HCT116 (cell line): Measurements from ENCODE around the gene TRPM3. TPM values are rescaled to one million over a fixed set of nuclear protein-coding genes. Genes with fewer than 3 reads are reported as not detected.

Experiments used
- ATAC-seq: fragments of 200-7000 bp; cut with Tn5 transposase; 2 replicates; pipeline ENCODE4 v1.9.1; 2020; ENCODE audit warnings: mild to moderate bottlenecking, moderate library complexity
- BruUV-seq: library from RNA; stranded (reverse); fragments of 400-500 nt; replicated peaks from 2 replicates; lab custom pipeline; 2021; lab: Mats Ljungman, UMichigan
- CTCF ChIA-PET: fragments of 300-600 bp; sonication (Branson Sonifier 250); formaldehyde crosslinking; loops from one replicate; lab custom pipeline; 2021; ENCODE audit warnings: antibody characterized with exemption; lab: Charles Lee
- POLR2A ChIA-PET: fragments of 300-600, 350-600 bp; sonication (Branson Sonifier 250); formaldehyde crosslinking; loops from one replicate; lab custom pipeline; 2021; ENCODE audit warnings: antibody characterized with exemption; lab: Charles Lee
- RAD21 ChIA-PET, 2 experiments: fragments of 300-600 bp; sonication (Branson Sonifier 250); formaldehyde crosslinking; loops; one replicate each; lab custom pipeline; 2023; ENCODE audit warnings: low total read pairs in 2 of 2; ENCODE audit not compliant: uncharacterized antibody in 2 of 2, unreplicated experiment in 2 of 2, low non-redundant PET in 1 of 2; lab: Charles Lee
- DNase-seq: peaks from one replicate; pipeline ENCODE4 v3.0.0-alpha.2; 2010; ENCODE audit warnings: low read depth, low spot score
- H2AFZ ChIP-seq: fragments of 200-600 bp; shearing (Covaris generic), sonication (generic); 2 replicates; pipeline ENCODE4 v1.6.1; 2017; ENCODE audit warnings: low read depth, mixed run types, mixed read lengths, antibody characterized with exemption, low read length; ENCODE audit not compliant: poor library complexity, severe bottlenecking
- H3K27ac ChIP-seq: 2 replicates; pipeline ENCODE4 v1.5.1; 2012; ENCODE audit warnings: low read depth, low read length
- H3K27me3 ChIP-seq: fragments of 200-600 bp; sonication (generic); 2 replicates; pipeline ENCODE4 v1.6.1; 2016; ENCODE audit warnings: mixed run types, low read length, mixed read lengths; ENCODE audit not compliant: insufficient read depth
- H3K36me3 ChIP-seq, 2 experiments: fragments of 200-500 bp in 1 of 2; fragments of 200-600 bp in 1 of 2; sonication (Bioruptor generic) in 1 of 2; sonication (generic) in 1 of 2; 2 replicates each; pipeline versions ENCODE4 v1.5.1 to v1.6.1; 2014 to 2016; ENCODE audit warnings: low read length in 2 of 2, inconsistent platforms in 1 of 2, mixed read lengths in 1 of 2, mixed run types in 1 of 2; ENCODE audit not compliant: insufficient read depth in 2 of 2, control insufficient read depth in 1 of 2
- H3K4me1 ChIP-seq, 2 experiments: fragments of 200-600 bp in 1 of 2; sonication (generic) in 1 of 2; 2 replicates each; pipeline versions ENCODE4 v1.5.1 to v1.6.1; 2012 to 2017; ENCODE audit warnings: low read length in 2 of 2, inconsistent platforms in 1 of 2, mild to moderate bottlenecking in 1 of 2, mixed read lengths in 1 of 2, mixed run types in 1 of 2, moderate library complexity in 1 of 2; ENCODE audit not compliant: insufficient read depth in 2 of 2, control insufficient read depth in 1 of 2
- H3K4me2 ChIP-seq: fragments of 200-600 bp; sonication (generic); 2 replicates; pipeline ENCODE4 v1.6.1; 2017; ENCODE audit warnings: mixed run types, low read length, mixed read lengths
- H3K4me3 ChIP-seq, 2 experiments: fragments of 200-600 bp in 1 of 2; sonication (generic) in 1 of 2; replicated peaks in 1 of 2; 2 replicates each; pipeline ENCODE4 v1.5.1; 2011 to 2016; ENCODE audit warnings: low read length in 2 of 2, control low read depth in 1 of 2, low read depth in 1 of 2, mild to moderate bottlenecking in 1 of 2, mixed read lengths in 1 of 2, mixed run types in 1 of 2
- H3K79me2 ChIP-seq: fragments of 200-600 bp; sonication (generic); 2 replicates; pipeline ENCODE4 v1.6.1; 2017; ENCODE audit warnings: mild to moderate bottlenecking, mixed run types, low read length, moderate library complexity, mixed read lengths; ENCODE audit not compliant: insufficient read depth
- H3K9ac ChIP-seq: fragments of 200-600 bp; sonication (generic); 2 replicates; pipeline ENCODE4 v1.6.1; 2016; ENCODE audit warnings: low read length, mixed read lengths
- H3K9me2 ChIP-seq: fragments of 200-600 bp; sonication (generic), shearing (Covaris generic); 2 replicates; pipeline ENCODE4 v1.6.1; 2017; ENCODE audit warnings: mixed run types, mild to moderate bottlenecking, moderate library complexity; ENCODE audit not compliant: insufficient read depth
- H3K9me3 ChIP-seq, 2 experiments: fragments of 200-500 bp in 1 of 2; fragments of 200-600 bp in 1 of 2; sonication (Bioruptor generic) in 1 of 2; sonication (generic) in 1 of 2; 2 replicates each; pipeline ENCODE4 v1.6.1; 2014 to 2017; ENCODE audit warnings: low read length in 2 of 2, mixed read lengths in 2 of 2, inconsistent platforms in 1 of 2, low read depth in 1 of 2, mild to moderate bottlenecking in 1 of 2, mixed run types in 1 of 2, moderate library complexity in 1 of 2; ENCODE audit not compliant: control insufficient read depth in 1 of 2, insufficient read depth in 1 of 2
- H4K20me1 ChIP-seq: fragments of 200-600 bp; sonication (generic), shearing (Covaris generic); 2 replicates; pipeline ENCODE4 v1.6.1; 2017; ENCODE audit warnings: mixed run types, mild to moderate bottlenecking, moderate library complexity; ENCODE audit not compliant: insufficient read depth
- EGR1 ChIP-seq: IDR thresholded peaks from 2 replicates; pipeline ENCODE4 v1.6.1; 2012; ENCODE audit warnings: low read depth
- EZH2phosphoT487 ChIP-seq: fragments of 200-600 bp; IDR thresholded peaks from 2 replicates; pipeline ENCODE4 v1.6.1; 2018; ENCODE audit warnings: antibody characterized with exemption, borderline replicate concordance
- SP1 ChIP-seq: IDR thresholded peaks from 2 replicates; pipeline ENCODE4 v1.6.1; 2012; ENCODE audit warnings: low read depth
- YY1 ChIP-seq: IDR thresholded peaks from 2 replicates; pipeline ENCODE4 v1.6.1; 2011; ENCODE audit warnings: low read length, low read depth, moderate library complexity, mild to moderate bottlenecking; ENCODE audit not compliant: insufficient replicate concordance; ENCODE audit errors: extremely low read depth
- ZFX ChIP-seq: fragments of 450-650 bp; IDR thresholded peaks from 2 replicates; pipeline ENCODE4 v1.6.1; 2017
- intact Hi-C: fragments of 100-400 bp; cut with micrococcal nuclease; formaldehyde crosslinking; loops from 2 replicates; pipeline ENCODE4 v1.10.0; 2022
- total RNA-seq: library from RNA; stranded (reverse); gene quantifications from one replicate; pipeline ENCODE4 v1.2.1, GENCODE V29; 2021; ENCODE audit not compliant: unreplicated experiment
- TF ChIP-seq, protein P1 (sequence below): IDR thresholded peaks from 2 replicates; pipeline ENCODE4 v1.6.1; 2011; ENCODE audit warnings: mild to moderate bottlenecking, low read length, moderate library complexity; ENCODE audit not compliant: insufficient replicate concordance; ENCODE audit errors: extremely low read depth
- TF ChIP-seq, protein P2 (sequence below), 3 experiments: fragments of 200-600 bp in 1 of 3; sonication (generic) in 1 of 3; IDR thresholded peaks in 2 of 3; conservative IDR thresholded peaks in 1 of 3; 2 replicates each; pipeline ENCODE4 v1.5.1; 2012 to 2017; ENCODE audit warnings: low read depth in 2 of 3, low read length in 2 of 3, antibody characterized with exemption in 1 of 3, borderline replicate concordance in 1 of 3, control low read depth in 1 of 3, mild to moderate bottlenecking in 1 of 3, mixed read lengths in 1 of 3, mixed run types in 1 of 3, moderate library complexity in 1 of 3; ENCODE audit not compliant: insufficient read depth in 1 of 3
- TF ChIP-seq, protein P3 (sequence below): IDR thresholded peaks from 2 replicates; pipeline ENCODE4 v1.6.1; 2012
- TF ChIP-seq, protein P4 (sequence below): IDR thresholded peaks from 2 replicates; pipeline ENCODE4 v1.6.1; 2012

Gene TRPM3
- total RNA-seq, 1 experiment from 2014 or later, result not detected

DNA sequence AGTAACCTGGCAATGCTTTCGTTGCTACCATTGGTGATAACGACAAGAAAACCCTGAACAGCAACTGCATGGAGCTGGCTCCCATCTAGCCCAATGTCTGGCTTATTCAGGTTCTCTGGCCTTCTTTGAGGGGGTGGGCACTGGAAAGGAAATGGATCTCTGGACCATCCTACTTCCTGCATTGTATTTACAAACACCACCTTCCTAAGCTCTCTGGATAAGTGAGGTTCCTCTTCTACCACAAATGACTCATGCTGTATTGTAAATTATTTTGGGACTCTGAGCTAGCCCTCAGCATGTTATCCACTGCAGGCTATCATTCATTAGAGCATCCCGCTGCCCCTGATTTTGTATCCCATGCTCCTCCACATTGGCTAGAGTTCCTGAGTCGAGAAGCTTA lies 570.0 kb downstream of the TRPM3 start:
- no peak overlapping the region for H3K4me3 ChIP-seq
- no peak overlapping the region for H3K4me2 ChIP-seq
- BruUV-seq, result no TSS peak
- H3K9me3 ChIP-seq, result no peaks in the 10 kb centered on the region
- H3K79me2 ChIP-seq, result no peaks in the 10 kb centered on the region
- POLR2A ChIA-PET, result no interaction called here
- no peaks in the 10 kb centered on the region for H3K27me3 ChIP-seq
- H3K9ac ChIP-seq, result no peak overlapping the region
- intact Hi-C loops, result no loop called here
- no peaks in the 10 kb centered on the region for H3K36me3 ChIP-seq
- DNase-seq (no peak), ATAC-seq (no peak)
- CTCF ChIA-PET, result no interaction called here
- H4K20me1 ChIP-seq, result no peaks in the 10 kb centered on the region
- RAD21 ChIA-PET, result no interaction called here
- no peak for TF ChIP-seq SP1
- TF ChIP-seq, protein P1, sequence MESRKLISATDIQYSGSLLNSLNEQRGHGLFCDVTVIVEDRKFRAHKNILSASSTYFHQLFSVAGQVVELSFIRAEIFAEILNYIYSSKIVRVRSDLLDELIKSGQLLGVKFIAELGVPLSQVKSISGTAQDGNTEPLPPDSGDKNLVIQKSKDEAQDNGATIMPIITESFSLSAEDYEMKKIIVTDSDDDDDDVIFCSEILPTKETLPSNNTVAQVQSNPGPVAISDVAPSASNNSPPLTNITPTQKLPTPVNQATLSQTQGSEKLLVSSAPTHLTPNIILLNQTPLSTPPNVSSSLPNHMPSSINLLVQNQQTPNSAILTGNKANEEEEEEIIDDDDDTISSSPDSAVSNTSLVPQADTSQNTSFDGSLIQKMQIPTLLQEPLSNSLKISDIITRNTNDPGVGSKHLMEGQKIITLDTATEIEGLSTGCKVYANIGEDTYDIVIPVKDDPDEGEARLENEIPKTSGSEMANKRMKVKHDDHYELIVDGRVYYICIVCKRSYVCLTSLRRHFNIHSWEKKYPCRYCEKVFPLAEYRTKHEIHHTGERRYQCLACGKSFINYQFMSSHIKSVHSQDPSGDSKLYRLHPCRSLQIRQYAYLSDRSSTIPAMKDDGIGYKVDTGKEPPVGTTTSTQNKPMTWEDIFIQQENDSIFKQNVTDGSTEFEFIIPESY, result no peak
- TF ChIP-seq, protein P2, sequence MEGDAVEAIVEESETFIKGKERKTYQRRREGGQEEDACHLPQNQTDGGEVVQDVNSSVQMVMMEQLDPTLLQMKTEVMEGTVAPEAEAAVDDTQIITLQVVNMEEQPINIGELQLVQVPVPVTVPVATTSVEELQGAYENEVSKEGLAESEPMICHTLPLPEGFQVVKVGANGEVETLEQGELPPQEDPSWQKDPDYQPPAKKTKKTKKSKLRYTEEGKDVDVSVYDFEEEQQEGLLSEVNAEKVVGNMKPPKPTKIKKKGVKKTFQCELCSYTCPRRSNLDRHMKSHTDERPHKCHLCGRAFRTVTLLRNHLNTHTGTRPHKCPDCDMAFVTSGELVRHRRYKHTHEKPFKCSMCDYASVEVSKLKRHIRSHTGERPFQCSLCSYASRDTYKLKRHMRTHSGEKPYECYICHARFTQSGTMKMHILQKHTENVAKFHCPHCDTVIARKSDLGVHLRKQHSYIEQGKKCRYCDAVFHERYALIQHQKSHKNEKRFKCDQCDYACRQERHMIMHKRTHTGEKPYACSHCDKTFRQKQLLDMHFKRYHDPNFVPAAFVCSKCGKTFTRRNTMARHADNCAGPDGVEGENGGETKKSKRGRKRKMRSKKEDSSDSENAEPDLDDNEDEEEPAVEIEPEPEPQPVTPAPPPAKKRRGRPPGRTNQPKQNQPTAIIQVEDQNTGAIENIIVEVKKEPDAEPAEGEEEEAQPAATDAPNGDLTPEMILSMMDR (IDR thresholded peaks at IDR 0.05 in 2 of 3, conservative IDR thresholded peaks at IDR 0.05 in 1 of 3; ENCODE audit: borderline replicate concordance in 1 of 3, insufficient read depth in 1 of 3, low read depth in 2 of 3, low read length in 2 of 3), result no peak
- no peaks in the 10 kb centered on the region for H3K9me2 ChIP-seq
- H2AFZ ChIP-seq, result no peak overlapping the region
- H3K27ac ChIP-seq, result no peak overlapping the region
- H3K4me1 ChIP-seq, result no peaks in the 10 kb centered on the region

DNA sequence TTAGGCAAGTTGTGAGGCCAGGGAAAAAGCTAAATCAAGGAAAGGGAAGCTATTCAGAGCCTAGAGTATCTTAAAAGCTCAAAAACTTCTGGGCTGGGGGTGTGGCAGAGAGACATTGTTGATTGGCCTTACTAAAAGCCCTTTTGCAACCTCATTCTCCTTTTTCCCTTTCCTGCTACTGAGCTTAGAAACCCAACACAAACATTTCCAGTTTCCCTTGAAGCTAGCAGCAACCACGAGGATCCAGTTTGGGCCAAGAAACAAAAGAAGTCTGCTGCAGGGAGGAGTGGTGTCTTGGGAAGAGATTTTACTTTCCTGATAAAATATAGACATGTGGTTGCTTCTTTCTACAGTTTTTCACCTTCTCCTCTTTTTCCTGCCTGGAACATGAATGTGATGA lies 571.5 kb downstream of the TRPM3 start:
- H3K9me2 ChIP-seq, result no peaks in the 10 kb centered on the region
- ATAC-seq (no peak), DNase-seq (no peak)
- H3K36me3 ChIP-seq, result no peaks in the 10 kb centered on the region
- no peaks in the 10 kb centered on the region for H3K4me1 ChIP-seq
- intact Hi-C loops, result no loop called here
- ChIA-PET POLR2A (interaction anchor here (0.6 kb wide), 1 partner anchor 32 kb away, joined by 3 read pairs; no protein-coding TSS in a partner anchor), RAD21 (no interaction called here), CTCF (no interaction called here)
- no peaks in the 10 kb centered on the region for H3K79me2 ChIP-seq
- TF ChIP-seq, protein P3, sequence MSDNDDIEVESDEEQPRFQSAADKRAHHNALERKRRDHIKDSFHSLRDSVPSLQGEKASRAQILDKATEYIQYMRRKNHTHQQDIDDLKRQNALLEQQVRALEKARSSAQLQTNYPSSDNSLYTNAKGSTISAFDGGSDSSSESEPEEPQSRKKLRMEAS, result no peak
- TF ChIP-seq, protein P4, sequence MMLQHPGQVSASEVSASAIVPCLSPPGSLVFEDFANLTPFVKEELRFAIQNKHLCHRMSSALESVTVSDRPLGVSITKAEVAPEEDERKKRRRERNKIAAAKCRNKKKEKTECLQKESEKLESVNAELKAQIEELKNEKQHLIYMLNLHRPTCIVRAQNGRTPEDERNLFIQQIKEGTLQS, result no peak
- TF ChIP-seq EZH2phosphoT487 (no peak), EGR1 (no peak), YY1 (no peak), ZFX (no peak)
- no TSS peak for BruUV-seq
- H3K4me3 ChIP-seq, result no peak overlapping the region
- H3K27ac ChIP-seq, result no peak overlapping the region
- no peaks in the 10 kb centered on the region for H4K20me1 ChIP-seq
- H3K9me3 ChIP-seq, result no peaks in the 10 kb centered on the region
- H3K4me2 ChIP-seq, result no peak overlapping the region
- H3K27me3 ChIP-seq, result no peaks in the 10 kb centered on the region
- no peak overlapping the region for H3K9ac ChIP-seq
- no peak overlapping the region for H2AFZ ChIP-seq
